ENCODE data around the gene MARCHF3.
"Not testable (repeated sequence)": the region's sequence is repeated elsewhere in the genome, so short reads cannot be mapped to it uniquely, and the experiment has no call there.

MARCHF3 gene

DNA sequence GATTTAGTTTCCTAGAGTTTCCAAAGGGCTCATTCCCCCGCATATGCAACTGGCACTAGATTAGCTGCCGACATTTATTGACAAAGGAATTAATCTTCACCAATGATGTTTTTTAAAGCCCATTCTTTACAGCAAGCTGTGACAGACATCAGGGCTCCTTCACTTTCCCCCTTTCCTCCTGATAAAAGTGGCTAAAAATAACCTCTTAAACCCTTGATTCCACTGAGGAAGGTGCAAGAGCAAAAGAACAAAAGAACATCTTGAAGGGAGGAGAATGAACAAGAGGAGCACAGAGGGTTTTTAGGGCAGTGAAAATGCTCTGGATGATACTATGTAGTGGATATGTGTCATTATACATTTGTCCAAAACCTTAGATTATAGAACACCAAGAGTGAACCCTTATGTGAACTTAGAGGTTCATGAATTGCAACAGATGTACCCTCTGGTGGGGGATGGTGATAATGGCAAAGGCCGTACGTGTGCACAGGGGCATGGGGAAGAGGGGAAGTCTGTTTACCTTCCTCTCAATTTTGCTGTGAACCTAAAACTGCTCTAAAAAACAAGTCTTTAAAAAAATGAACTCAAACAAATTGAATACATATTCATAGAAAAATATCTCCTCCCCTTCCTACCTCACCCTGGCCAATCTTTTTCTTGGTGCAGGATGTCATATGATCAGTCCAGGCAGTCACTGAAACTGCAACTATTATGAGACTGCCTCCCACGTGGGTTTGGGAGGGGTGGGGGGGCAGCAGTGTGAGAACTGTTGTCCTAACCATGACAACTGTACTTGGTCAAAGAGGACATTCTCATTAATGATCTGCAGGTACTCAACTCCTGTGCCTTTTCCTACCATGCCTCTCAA lies 83.0 kb downstream of the MARCHF3 start:
- DNase-seq, result no peak

DNA sequence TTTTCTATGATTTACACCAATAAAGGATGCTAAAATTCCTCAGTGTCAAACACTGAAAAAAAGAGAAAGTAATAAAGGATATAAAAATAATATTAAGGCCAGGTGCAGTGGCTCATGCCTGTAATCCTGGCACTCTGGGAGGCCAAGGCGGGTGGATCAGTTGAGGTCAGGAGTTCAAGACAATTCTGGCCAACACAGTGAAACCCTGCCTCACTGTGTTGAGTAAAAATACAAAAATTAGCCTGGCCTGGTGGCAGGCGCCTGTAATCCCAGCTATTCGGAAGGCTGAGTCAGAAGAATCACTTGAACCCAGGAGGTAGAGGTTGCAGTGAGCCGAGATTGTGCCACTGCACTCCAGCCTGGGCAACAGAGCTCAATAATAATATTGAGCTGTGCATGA lies 87.5 kb downstream of the MARCHF3 start:
- DNase-seq, result not testable (repeated sequence)

DNA sequence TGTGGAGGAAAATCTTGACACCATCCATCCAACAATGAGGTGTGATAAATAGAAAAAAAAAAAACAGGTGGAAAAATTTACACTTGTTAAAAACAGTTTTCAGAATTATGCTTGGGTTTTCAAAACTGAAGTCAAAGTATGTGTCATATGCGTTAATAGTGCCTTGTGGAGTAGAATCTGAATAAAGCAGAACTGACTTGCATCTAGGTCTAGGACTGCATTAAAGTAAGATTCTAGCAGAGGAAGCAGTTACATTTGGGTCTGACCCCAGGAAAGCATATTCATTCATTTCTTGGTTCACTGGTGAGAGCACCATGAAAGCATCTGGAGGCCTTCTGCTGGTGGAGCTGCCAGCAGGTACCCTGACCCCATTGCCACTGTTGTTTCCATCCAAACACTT lies 89.0 kb downstream of the MARCHF3 start:
- DNase-seq, result no peak

DNA sequence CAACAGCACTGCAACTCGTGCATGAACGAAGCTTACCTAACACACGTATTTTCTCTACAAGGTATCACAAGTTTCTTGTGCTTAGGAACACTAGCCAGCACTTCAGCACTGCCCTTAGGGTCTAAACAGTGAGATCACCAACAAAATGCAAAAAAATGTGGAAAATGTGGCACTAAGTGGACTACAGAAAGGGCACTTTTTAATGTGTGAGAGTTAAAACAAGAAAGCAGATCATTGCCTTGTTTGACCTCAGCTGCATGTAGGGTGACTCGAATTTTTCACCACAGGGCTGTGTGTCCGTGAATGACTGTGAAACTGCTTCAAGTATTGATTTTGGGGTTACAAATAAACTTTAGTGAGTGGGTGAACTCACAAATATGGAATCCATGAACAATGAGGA lies 90.5 kb downstream of the MARCHF3 start:
- DNase-seq, result no peak

DNA sequence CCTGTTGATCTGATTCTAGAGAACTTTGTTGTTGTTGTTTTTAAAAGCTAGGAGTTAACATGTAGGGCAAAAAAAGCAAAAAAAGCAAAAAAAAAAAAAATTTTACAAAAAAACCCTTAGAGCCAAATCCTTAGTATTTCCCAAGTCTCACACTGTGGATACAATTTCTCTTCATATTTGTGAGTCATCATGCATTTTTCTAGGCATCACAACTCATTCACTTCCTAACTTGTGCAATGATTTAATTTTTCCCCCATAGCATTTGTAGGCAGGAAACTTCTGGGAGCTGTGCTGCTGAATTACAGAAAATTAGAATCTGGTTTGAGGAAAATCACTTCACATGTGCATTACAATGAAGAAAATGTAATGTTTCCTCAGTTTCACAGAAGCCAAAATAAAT lies 91.9 kb downstream of the MARCHF3 start:
- DNase-seq, result no peak

DNA sequence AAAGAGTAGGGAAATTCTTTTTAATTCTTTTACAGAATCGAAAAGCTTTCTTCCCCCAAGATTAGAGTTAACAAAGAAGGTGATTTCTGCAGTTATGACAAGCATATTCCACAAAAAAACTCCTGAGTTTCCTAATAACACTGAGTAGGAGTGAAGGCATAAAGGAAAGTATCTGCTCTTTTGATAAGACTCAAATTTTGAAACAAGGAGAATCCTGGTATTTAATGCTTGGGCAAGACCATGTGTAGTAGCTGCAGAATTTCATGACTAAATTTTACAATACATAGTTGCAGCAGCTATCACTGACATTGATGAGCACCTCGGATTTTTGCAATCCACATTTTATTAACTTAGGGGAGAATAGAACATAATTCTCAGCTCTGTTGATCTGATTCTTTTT lies 92.6 kb downstream of the MARCHF3 start:
- no peak for DNase-seq

DNA sequence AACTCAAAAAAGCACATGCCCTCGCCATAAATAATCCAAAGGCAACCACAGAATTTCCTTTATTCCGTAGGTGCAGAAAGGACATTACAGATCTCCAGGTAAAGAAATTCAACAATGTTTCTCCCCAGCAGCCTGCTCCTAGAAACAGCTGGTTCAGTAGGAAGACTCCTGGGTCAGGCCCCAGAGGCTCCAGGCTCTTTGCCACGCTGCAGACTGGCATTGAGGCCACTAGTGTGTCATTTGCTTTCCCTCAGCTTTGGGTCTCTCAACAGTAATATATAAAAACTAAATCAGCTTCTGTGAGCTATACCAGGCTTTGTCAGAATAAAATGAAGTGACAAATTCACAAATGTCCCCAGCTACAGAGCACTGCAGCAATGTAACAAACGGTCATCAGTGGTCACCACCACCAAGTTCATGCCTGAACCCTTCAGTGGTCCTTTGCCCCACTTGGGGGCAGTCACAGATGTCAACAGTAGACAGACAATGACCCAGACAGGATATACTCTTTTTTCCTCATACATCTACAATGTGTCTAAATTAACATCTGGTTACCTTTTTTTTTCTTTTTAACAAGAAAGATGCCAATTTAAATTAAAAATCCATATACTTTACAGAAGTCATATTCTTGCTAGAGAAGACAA lies 93.5 kb downstream of the MARCHF3 start:
- no peak for DNase-seq

DNA sequence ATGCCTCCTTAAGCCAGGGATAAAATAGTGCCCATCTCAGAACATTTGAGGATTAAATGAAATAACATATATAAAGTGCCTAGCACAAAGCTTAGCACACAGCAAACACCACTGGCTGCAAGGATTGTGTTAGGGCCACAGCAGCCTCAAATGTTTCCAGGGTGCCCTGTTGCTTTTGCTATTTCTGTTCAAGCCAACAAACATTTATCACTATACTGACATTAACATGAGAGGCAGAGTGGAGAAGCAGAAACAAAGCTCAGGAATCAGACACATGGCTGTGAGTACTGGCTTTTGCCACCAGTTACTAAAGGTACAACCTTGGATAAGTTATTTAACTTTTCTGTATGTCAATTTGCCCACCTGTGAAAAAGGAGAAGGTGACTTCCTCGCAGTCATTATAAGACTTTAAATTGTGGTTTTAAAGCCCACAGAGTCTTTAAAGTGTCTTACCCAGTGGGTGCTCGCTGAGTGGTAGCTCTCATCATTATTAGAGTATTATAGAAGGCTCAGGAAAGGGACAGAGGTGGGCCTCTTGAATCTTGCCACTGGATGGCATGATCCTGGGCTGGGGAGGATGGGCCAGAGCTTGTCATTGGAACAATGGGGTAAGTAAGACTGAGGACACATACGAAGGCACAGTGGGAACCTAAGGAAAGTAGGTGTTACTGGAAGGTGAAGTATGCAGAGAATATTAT lies 98.2 kb downstream of the MARCHF3 start:
- DNase-seq, result no peak

DNA sequence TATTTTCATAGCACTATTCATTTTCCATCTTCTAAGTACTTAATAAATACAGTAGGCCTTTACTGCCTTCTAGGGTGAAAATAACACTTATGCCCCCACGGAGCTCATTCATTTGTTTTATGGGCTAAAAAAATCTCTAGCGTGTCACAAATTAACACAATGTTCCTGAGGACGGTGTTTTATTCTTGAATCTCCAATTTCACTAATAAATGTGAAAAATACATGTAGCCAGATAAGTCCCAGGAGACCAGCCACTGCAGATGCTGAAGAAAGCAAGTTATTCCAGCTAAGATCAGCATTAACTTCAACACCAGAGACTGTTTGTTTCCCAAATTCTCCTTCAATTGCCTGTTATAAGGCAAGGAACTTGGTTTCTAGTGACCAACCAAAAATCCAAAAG lies 102.3 kb downstream of the MARCHF3 start:
- no peak for DNase-seq

DNA sequence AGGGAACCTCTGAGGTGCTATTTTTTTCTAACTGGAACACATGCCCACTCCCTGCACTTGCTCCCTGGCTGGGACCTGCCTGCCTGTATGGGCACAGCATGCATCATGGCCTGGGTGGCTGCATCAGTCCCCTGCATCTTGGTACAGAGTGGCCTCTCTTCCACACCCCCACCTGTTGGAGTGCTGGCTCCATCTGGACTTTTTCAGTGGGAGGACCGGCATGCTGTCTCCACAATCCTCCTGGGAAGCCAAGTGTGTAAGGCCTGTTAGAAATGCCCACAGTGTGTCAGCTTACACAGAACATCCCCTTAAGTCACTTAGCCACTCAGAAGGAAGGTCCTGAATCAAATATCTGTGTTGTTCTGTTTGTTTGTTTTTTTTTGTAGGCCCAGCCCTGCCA lies 102.9 kb downstream of the MARCHF3 start:
- DNase-seq, result no peak

DNA sequence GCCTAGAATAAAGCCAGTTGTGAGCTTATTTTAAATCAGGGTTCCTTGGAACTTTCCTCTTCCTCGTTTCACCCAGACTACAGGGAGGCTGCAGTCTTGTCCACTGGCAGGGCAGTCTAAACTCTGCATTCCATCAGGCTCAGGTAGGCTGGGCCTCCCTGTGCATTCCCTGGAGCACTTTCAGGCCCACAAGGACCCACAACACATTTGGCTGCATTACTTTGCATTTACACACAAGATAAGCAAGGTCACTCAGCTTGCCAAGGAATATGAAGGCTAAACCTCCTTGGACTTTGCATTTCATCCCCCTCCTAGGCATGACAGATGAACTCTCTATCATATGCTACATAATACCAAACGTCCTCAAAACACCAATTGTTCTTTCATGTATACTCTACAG lies 104.2 kb downstream of the MARCHF3 start:
- no peak for DNase-seq

DNA sequence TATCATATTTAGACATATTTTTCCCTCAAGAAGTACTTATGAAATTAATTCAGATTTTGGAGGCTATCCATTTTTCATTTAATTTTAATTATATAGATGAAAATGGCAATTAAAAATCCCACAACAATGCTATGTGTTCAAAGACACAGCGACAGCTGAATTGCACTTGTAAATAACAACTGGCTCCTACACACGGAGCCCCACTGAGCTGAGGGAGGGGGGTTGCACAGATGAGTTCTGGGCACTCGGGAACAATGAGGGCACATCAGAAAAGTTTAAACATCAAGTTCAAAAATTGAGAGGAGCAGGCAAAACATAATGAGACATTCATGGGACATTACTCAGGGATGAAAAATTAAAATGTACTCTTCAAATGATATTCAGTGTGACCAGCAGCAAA lies 104.9 kb downstream of the MARCHF3 start:
- DNase-seq, result no peak

DNA sequence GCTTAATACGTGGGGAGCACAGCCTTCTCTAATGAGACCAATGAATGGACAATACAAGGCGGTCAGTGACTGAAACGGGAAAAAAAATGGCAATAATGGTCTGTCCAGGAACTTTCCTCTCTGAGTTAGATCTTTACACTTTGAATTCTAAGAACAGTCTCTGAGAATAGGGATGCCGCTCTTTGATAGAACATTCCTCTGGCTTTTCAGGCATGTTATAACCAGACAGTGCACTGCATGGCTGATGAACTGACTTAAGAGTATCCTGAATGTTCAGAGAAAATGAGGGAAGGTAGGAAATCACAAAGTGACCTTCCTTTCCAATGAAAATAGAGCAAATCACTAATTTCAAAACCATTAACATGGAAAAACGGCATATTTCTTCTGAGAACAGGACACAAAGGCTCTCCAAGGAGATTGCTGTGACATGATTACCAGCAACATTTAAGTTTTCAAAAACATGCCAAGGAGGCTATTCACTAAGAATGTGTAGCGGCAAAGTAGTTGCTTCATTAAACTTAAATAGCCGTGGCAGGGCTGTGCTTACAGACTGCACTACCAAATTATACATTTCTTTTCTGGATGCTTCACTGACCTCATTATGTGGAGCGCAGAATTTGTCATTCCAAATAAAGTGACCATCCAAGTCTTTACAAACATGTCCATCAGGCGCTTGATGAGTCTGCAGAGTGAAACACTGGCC lies 105.9 kb downstream of the MARCHF3 start:
- DNase-seq, result no peak

DNA sequence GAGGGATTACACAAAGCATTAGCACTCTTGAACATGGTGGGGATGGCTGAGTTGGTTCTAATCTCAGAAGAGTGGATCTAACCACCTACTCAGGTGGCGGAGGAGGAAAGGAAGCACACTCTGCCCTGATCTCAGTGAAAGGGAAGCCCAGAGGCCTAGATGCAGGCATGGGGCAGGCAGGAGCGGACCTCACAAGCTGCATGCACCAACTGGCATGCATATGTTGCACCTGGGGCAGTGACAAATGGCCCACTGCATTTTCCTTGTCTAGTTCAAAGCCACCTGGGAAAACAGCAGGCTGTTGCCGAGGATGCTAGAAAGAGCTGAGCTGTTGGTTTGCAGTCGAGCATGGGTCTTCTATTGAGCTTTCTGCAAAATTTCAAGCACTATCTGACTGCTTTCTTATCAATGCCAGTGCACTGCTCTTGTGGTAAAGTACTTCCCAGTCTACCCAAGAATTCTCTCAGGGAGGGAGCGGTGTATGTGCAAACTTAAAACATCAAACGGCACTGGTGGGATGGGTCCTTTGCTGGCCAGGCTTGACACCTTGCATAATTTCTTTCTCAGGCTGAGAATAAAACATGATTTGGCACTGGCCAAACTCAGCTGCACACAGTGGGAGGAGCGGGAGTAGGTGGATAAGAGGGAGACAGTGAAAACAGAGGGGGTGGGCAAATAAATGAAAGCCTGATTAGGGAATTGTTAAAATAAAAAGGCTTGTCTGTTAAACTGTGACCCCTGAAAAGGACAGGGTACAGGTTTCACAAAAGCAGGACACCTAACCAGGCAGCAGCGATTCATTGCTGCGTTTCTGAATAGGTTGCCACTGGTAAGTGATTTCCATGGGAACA lies 108.9 kb downstream of the MARCHF3 start:
- no peak for DNase-seq

DNA sequence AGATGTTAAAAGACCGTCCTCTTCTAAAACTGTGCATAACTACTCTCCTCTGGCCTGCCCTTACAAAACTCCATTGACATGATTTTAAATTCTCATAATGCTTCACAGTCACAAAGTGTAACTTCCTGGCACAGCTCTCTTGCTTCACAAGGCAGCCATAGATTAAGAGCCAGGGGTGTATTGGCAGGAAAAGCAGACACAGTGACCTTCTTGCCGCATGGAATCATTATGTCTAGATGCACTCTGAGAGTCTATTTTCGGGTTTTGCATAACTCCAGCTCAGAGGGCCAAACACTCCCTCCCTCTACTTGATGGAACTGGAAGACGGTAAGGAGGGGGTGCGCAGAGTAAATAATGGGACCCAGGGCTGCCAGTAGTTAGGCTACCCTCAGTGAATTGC lies 110.1 kb downstream of the MARCHF3 start:
- no peak for DNase-seq

DNA sequence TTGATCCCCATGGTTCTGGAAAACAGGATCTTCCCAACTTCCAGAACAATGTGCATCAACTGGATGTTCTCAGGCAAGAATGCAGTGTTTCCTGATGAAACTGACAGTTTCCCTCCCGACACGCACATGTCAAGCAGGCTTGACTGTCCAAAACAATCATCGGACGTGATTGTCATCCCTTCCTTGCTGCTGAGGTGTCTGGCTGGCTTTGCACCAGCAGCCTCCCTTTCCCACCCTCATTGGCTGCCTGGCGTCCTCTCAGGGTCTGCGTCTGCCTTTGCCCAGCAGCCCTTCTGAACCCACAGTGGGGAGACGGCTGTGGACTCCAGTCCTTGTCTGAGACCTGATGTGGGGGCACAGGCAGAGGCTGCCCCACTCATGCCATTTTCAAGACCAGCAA lies 110.8 kb downstream of the MARCHF3 start:
- DNase-seq, result no peak

DNA sequence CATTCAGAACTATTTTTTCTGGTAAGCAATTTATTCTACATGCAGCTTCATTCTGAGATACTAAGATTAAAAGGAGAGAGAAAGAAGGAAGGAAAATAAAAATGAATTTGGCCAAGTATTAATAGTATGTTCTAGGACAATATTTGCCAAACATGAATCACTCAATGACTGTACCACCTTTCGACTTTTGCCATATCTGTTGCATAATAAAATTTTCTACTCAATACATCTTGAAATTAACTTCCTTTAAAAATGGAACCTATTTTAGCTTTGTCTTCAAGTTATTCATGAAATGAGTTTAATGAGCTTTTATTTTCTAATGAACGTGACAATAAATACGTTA lies 111.8 kb downstream of the MARCHF3 start:
- no peak for DNase-seq

DNA sequence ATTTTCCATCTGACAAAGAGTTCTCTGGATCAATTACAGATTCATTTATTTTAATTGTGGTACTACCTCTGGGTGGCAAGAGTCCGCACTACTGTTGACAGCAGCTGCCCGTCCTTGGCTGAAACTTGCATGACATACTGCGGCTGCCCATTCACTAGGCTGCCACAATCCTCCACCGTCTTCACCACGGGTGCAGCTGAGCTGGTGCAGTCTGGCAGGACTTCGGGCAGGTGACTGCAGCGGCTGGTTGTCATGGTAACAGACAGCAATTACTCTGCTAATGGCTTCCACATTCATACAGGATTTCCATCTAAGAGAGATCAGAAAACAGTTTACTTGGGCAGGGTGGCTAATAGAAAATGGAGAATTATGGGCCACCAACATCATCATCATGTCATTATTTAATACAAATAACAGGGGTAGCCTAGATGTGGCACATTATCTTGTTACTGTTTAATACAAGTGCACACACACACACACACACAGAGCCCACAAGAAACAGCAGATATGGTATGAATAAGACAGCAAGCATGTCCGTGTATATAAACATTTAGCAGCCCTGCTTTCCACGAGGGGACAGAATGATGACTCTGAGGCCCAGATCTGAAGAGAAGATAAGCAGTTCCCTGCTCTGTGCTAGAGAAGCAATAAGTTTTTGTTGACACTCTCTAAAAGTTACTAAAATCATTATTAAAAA lies 112.3 kb downstream of the MARCHF3 start:
- DNase-seq, result no peak

DNA sequence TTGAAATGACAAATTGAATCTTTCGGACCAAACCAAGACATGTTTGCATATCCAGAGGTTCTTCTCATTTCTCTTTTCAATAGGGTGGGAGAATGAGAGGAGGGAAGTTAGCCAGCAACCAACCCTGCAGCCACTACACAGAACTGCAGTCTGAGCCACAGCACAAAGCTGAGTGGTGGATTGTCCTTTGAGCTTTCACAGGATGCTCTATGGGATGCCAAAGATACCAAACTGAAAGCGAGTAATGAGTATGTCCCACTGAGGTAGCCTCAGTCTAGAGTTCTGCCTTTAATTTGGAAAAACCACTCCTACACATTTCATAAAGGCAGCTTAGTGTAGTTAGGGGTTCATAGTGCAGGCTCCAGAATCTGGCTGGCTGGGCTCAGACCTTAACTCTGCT lies 114.9 kb downstream of the MARCHF3 start:
- DNase-seq, result no peak

DNA sequence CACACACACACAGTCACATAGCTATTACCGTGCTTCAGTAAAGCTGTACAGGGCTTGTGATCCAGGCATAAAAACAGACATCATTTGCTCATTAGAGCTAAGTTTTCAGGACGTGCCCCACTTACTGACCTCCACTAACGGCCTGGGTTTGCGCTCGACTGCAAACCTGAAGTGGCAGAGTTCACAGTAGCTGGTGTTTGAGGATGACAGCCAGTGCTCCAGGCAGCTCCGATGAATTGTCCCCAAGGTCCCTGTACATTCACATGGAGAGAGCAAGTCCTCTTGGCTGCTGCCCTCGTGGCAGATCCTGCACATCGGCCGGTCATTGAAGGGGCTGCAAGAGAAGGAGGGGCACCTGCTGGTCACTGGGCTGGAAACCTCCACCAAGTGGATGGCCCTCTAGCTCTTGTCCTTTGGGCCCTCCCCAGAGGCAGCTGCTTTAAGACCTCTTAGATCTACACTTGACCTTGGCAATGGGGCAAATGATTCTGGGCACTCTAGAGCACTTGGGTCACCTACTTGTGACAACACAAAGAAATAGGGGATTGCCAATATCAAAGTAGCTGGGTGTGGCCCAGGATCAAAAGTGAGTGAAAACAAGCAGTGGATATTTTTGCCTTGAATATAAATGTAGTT lies 115.4 kb downstream of the MARCHF3 start:
- no peak for DNase-seq

DNA sequence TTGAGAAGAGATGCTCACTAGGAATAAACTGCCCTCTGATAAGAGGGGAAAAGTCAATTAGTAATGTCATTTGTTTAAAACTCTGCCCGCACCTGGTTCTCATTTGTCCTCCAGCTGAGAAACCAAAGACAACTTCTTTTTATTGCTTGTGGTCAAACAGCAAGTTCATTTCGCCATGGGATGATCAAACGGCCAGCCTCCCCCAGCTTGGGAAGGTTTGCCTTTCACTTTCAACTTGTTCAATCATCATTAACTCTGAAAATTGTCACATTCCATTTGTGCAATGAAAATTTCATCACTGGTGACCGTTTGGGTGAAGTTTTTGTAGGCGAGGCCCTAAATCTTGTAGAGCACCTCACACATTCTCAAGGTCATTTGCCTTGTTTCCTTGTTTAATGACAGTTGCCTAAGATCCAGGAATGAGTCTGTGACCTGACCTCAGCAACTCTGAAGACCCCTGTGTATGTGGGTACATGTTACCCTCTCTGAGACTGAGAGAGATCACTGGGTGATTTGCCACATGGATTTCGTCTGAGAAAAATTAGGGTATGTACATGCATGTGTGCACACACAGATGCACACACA lies 117.7 kb downstream of the MARCHF3 start:
- no peak for DNase-seq

All from activated CD4-positive, alpha-beta T cell treated with anti-CD3 and anti-CD28 coated beads for 4 hours (primary cell).